ENCODE measurements around the gene GNB5. TPM values are rescaled to one million over a fixed set of nuclear protein-coding genes. Genes with fewer than 3 reads are reported as not detected.

The GNB5 gene
- total and polyA plus RNA-seq, 2 of the 13 experiments (the other 11 are each of a cell fraction or from before 2014, with no cell fraction given): 13.7 to 14.4 TPM

- no peak for TF ChIP-seq ETS1 (CRISPR knock-in tag; IDR thresholded peaks at IDR 0.05)
- TF ChIP-seq TIGD3 (CRISPR knock-in tag; IDR thresholded peaks at IDR 0.05; ENCODE audit: borderline replicate concordance): no peak
- TF ChIP-seq ZNF232 (CRISPR knock-in tag; IDR thresholded peaks at IDR 0.05; ENCODE audit: borderline replicate concordance): no peak
- no peak for TF ChIP-seq TERF1 (CRISPR knock-in tag; IDR thresholded peaks at IDR 0.05)
- TF ChIP-seq PHF5A (CRISPR knock-in tag; IDR thresholded peaks at IDR 0.05; ENCODE audit: low read depth, unreplicated experiment): peak; percentile 49
- TF ChIP-seq ZNF446 (CRISPR knock-in tag; IDR thresholded peaks at IDR 0.05): no peak
- TF ChIP-seq TFAP4 (IDR thresholded peaks at IDR 0.05; ENCODE audit: borderline replicate concordance, low read depth): no peak
- no peak for TF ChIP-seq ZNF564 (CRISPR knock-in tag; IDR thresholded peaks at IDR 0.05)
- TF ChIP-seq ZMAT5 (CRISPR knock-in tag; IDR thresholded peaks at IDR 0.05; ENCODE audit: borderline replicate concordance, low read depth): no peak
- TF ChIP-seq POGZ (CRISPR knock-in tag; IDR thresholded peaks at IDR 0.05): peak; percentile 68
- TF ChIP-seq ZFP36 (IDR thresholded peaks at IDR 0.05; ENCODE audit: borderline replicate concordance, low read depth, low read length, partially characterized antibody): no peak
- TF ChIP-seq ZNF891 (CRISPR knock-in tag; IDR thresholded peaks at IDR 0.05): no peak
- 0 out of 2 replicates have a peak, but pooled peaks have one; percentile 52 for TF ChIP-seq ZBTB34 (CRISPR knock-in tag; IDR thresholded peaks at IDR 0.05)
- no peak for TF ChIP-seq ZNF563 (CRISPR knock-in tag; IDR thresholded peaks at IDR 0.05)
- TF ChIP-seq ZNF101 (CRISPR knock-in tag; IDR thresholded peaks at IDR 0.05; ENCODE audit: borderline replicate concordance, low read depth): no peak
- no peak for TF ChIP-seq ZNF3 (CRISPR knock-in tag; IDR thresholded peaks at IDR 0.05)
- TF ChIP-seq DMAP1 (CRISPR knock-in tag; IDR thresholded peaks at IDR 0.05): no peak; the same call in 1 of the 2 replicates
- TF ChIP-seq NFYB (CRISPR knock-in tag; IDR thresholded peaks at IDR 0.05): no peak
- TF ChIP-seq SNRNP70 (IDR thresholded peaks at IDR 0.05; ENCODE audit: low read depth, low read length): no peak
- TF ChIP-seq PRDM4 (CRISPR knock-in tag; IDR thresholded peaks at IDR 0.05; ENCODE audit: borderline replicate concordance): no peak
These were observed 75.4 kb downstream of the GNB5 start (continued) for GRCh38 chr15:52115598-52116427.

All from HepG2 (cell line).